Epidermal melanocyte (primary cell): ENCODE results near the gene TET2.
"Not testable (repeated sequence)": the region's sequence is repeated elsewhere in the genome, so short reads cannot be mapped to it uniquely, and the experiment has no call there.

Experiments
- DNase-seq: peaks from one replicate; pipeline ENCODE4 v3.0.0; 2011; ENCODE audit warnings: low spot score; ENCODE audit not compliant: insufficient read length

Gene TET2

GRCh38 chr4:105288121-105288520 is 141.4 kb downstream of the TET2 start:
- DNase-seq: no peak

- no peak for DNase-seq
Measured at GRCh38 chr4:105291925-105292324, 145.2 kb downstream of the TET2 start.

GRCh38 chr4:105293360-105293759 is 146.7 kb downstream of the TET2 start:
- DNase-seq: no peak

- DNase-seq: no peak
Measured at GRCh38 chr4:105296672-105297071, 150.0 kb downstream of the TET2 start.

GRCh38 chr4:105299027-105299426 is 152.4 kb downstream of the TET2 start:
- not testable (repeated sequence) for DNase-seq

- no peak for DNase-seq
Measured at GRCh38 chr4:105304085-105304484, 157.4 kb downstream of the TET2 start.

- no peak for DNase-seq
Measured at GRCh38 chr4:105305019-105305836, 158.6 kb downstream of the TET2 start.

GRCh38 chr4:105306158-105306781 is 159.6 kb downstream of the TET2 start:
- DNase-seq: no peak

GRCh38 chr4:105306820-105307219 is 160.1 kb downstream of the TET2 start:
- DNase-seq: no peak

GRCh38 chr4:105318486-105318885 is 171.8 kb downstream of the TET2 start:
- DNase-seq: no peak

GRCh38 chr4:105327222-105327621 is 180.5 kb downstream of the TET2 start:
- no peak for DNase-seq

GRCh38 chr4:105327956-105328355 is 181.3 kb downstream of the TET2 start:
- DNase-seq: no peak

GRCh38 chr4:105329081-105329480 is 182.4 kb downstream of the TET2 start:
- DNase-seq: no peak
